Natural killer cell (primary cell): ENCODE measurements around the gene SART1. TPM values are rescaled to one million over a fixed set of nuclear protein-coding genes. Genes with fewer than 3 reads are reported as not detected.

Experiments used
- ATAC-seq, 3 donors: fragments of 150-1000 bp in 2 of 3; fragments of 200-7000 bp in 1 of 3; cut with Tn5 transposase; 1 replicate in 1 of 3; 2 replicates in 2 of 3; pipeline ENCODE4 v1.10.0; 2021; ENCODE audit warnings: mild to moderate bottlenecking in 2 of 3, moderate library complexity in 2 of 3
- DNase-seq, 2 donors: peaks; one replicate each; pipeline versions ENCODE4 v3.0.0 to v3.0.0-alpha.2; 2013 to 2021; ENCODE audit warnings: mixed read lengths in 1 of 2
- H3K27ac ChIP-seq: one replicate; pipeline ENCODE4 v1.5.1; 2013; ENCODE audit warnings: mild to moderate bottlenecking, low read length
- H3K27me3 ChIP-seq: one replicate; pipeline ENCODE4 v1.6.1; 2013; ENCODE audit warnings: low read length; ENCODE audit not compliant: control insufficient read depth, insufficient read depth
- H3K36me3 ChIP-seq: one replicate; pipeline ENCODE4 v1.6.1; 2013; ENCODE audit warnings: low read length; ENCODE audit not compliant: control insufficient read depth, insufficient read depth
- H3K4me1 ChIP-seq: one replicate; pipeline ENCODE4 v1.6.1; 2013; ENCODE audit warnings: low read length; ENCODE audit not compliant: control insufficient read depth, insufficient read depth
- H3K4me3 ChIP-seq: one replicate; pipeline ENCODE4 v1.5.1; 2013; ENCODE audit warnings: low read length
- H3K9me3 ChIP-seq: one replicate; pipeline ENCODE4 v1.6.1; 2013; ENCODE audit warnings: low read length; ENCODE audit not compliant: control insufficient read depth, insufficient read depth
- H3K27ac Mint-ChIP-seq, 2 donors: one replicate each; pipeline ENCODE4 v1.8.0; 2022; ENCODE audit warnings: mild to moderate bottlenecking in 2 of 2, mixed read lengths in 2 of 2, moderate library complexity in 1 of 2
- H3K27me3 Mint-ChIP-seq, 2 donors: one replicate each; pipeline ENCODE4 v1.8.0; 2022; ENCODE audit warnings: low read depth in 2 of 2, mixed read lengths in 2 of 2
- H3K36me3 Mint-ChIP-seq: one replicate; pipeline ENCODE4 v1.8.0; 2022; ENCODE audit warnings: mixed read lengths
- H3K4me1 Mint-ChIP-seq, 2 donors: one replicate each; pipeline ENCODE4 v1.8.0; 2022; ENCODE audit warnings: mixed read lengths in 2 of 2
- H3K4me3 Mint-ChIP-seq: one replicate; pipeline ENCODE4 v1.8.0; 2022; ENCODE audit warnings: mild to moderate bottlenecking, moderate library complexity, mixed read lengths
- H3K9me3 Mint-ChIP-seq, 2 donors: one replicate each; pipeline ENCODE4 v1.8.0; 2022; ENCODE audit warnings: mixed read lengths in 2 of 2
- CTCF ChIP-seq: fragments of 200-600 bp; IDR thresholded peaks from one replicate; pipeline ENCODE4 v1.8.0; 2022; ENCODE audit warnings: antibody characterized with exemption
- whole genome bisulfite sequencing: methylation state at CpG from one replicate; pipeline ENCODE4 v1.1.7; 2013; ENCODE audit warnings: missing lambda C conversion rate; ENCODE audit not compliant: insufficient coverage; 5-methylcytosine and 5-hydroxymethylcytosine counted together
- intact Hi-C: fragments of 100-400 bp; cut with micrococcal nuclease; formaldehyde crosslinking; loops from one replicate; pipeline ENCODE4 v1.14.2; 2022
- total RNA-seq, 4 donors: library from RNA; stranded (reverse); fragments of 120-200 nt in 1 of 4; gene quantifications; one replicate each; pipeline versions ENCODE4 v1.2.3 to v1.2.4, GENCODE V29; 2013 to 2022

Gene SART1
- total RNA-seq, 3 donors from 2014 or later (not counting 1 experiment from before 2014, with no cell fraction given) = 103 to 123 (median 115) TPM

GRCh38 chr11:65958291-65958690 is 3.2 kb upstream of the SART1 start:
- 75% methylated on average over 4 of the region's 4 CpGs for WGBS
- H3K4me3 Mint-ChIP-seq = no peak overlapping the region

GRCh38 chr11:65958774-65959420 is 2.6 kb upstream of the SART1 start:
- intact Hi-C loops = no loop called here
- no peak for ATAC-seq
- no peak for DNase-seq
- H3K27ac ChIP-seq = no peak overlapping the region
- WGBS = 93% methylated on average over 17 of the region's 17 CpGs
- H3K27me3 ChIP-seq = no peaks in the 10 kb centered on the region
- H3K4me3 ChIP-seq = no peak overlapping the region
- H3K27me3 Mint-ChIP-seq = no peaks in the 10 kb centered on the region
- peaks cover 42% of the 10 kb centered on the region for H3K4me1 ChIP-seq
- H3K4me3 Mint-ChIP-seq = peak overlapping the region; percentile 4
- peaks cover 24 to 28% of the 10 kb centered on the region in 2 donors for H3K4me1 Mint-ChIP-seq
- no peaks in the 10 kb centered on the region for H3K36me3 Mint-ChIP-seq
- no peaks in the 10 kb centered on the region for H3K9me3 Mint-ChIP-seq
- TF ChIP-seq CTCF = no peak
- H3K9me3 ChIP-seq = no peaks in the 10 kb centered on the region
- peaks cover 3% of the 10 kb centered on the region for H3K36me3 ChIP-seq
- no peak overlapping the region for H3K27ac Mint-ChIP-seq

More at GRCh38 chr11:65958291-65958690, 3.2 kb upstream of the SART1 start:
- Histone ChIP-seq H3K27ac (no peak overlapping the region), H3K36me3 (no peaks in the 10 kb centered on the region), H3K9me3 (no peaks in the 10 kb centered on the region), H3K27me3 (no peaks in the 10 kb centered on the region), H3K4me3 (no peak overlapping the region), H3K4me1 (peaks cover 36% of the 10 kb centered on the region)
- H3K36me3 Mint-ChIP-seq = no peaks in the 10 kb centered on the region
- peaks cover 21 to 23% of the 10 kb centered on the region in 2 donors for H3K4me1 Mint-ChIP-seq
- DNase-seq (no peak), ATAC-seq (no peak)
- H3K27ac Mint-ChIP-seq = no peak overlapping the region
- H3K9me3 Mint-ChIP-seq = no peaks in the 10 kb centered on the region
- H3K27me3 Mint-ChIP-seq = no peaks in the 10 kb centered on the region
- TF ChIP-seq CTCF = no peak
- intact Hi-C loops = no loop called here

DNA sequence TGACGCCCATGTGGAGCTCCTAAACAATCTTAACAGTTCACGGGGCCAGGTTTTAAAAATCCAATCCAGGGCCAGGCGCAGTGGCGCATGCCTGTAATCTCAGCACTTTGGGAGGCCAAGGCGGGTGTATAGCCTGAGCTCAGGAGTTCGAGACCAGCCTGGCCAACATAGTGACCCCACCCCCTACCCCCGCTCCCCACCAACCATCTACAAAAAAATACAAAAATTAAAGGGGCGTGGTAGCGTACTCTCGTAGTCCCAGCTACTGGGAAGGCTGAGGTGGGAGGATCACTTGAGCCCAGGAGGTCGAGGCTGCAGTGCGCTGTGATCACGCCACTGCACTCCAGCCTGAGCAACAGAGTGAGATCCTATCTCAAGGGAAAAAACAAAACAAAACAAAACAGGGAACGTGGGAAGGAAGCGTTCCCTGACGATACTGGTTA is 689 bp upstream of the SART1 start:
- Mint-ChIP-seq H3K4me1 (peaks cover 24 to 37% of the 10 kb centered on the region in 2 donors), H3K36me3 (no peaks in the 10 kb centered on the region), H3K27me3 (no peaks in the 10 kb centered on the region), H3K9me3 (no peaks in the 10 kb centered on the region), H3K4me3 (peak overlapping the region; percentile 99), H3K27ac (peak overlapping the region; percentile 96 to 98)
- WGBS = 48% methylated on average over 14 of the region's 16 CpGs
- no peaks in the 10 kb centered on the region for H3K9me3 ChIP-seq
- intact Hi-C loops = loop anchor here (1.0 to 5.0 kb wide), 5 partner anchors 28 to 101 kb away; partner anchors contain the start of genes BANF1, C11orf68, CCDC85B and DRAP1
- ATAC-seq (peak in 1 of 3 donors; percentile 1), DNase-seq (no peak)
- no peaks in the 10 kb centered on the region for H3K27me3 ChIP-seq
- H3K27ac ChIP-seq = peak overlapping the region; percentile 93
- TF ChIP-seq CTCF = no peak
- peak overlapping the region; percentile 75 for H3K4me3 ChIP-seq
- H3K4me1 ChIP-seq = peaks cover 43% of the 10 kb centered on the region
- H3K36me3 ChIP-seq = peaks cover 22% of the 10 kb centered on the region
